Trophoblast cell (in vitro differentiated cells and primary cell): ENCODE data around the gene DSG2.
"Not testable (repeated sequence)": the region's sequence is repeated elsewhere in the genome, so short reads cannot be mapped to it uniquely, and the experiment has no call there.

ENCODE experiments used
- DNase-seq, 2 donors: peaks; one replicate each; pipeline ENCODE4 v3.0.0-alpha.2; 2016
- H2AFZ ChIP-seq: 2 replicates; pipeline ENCODE4 v1.6.1; 2013; ENCODE audit warnings: low read length, moderate library complexity, mild to moderate bottlenecking; ENCODE audit not compliant: insufficient read depth, poor library complexity
- H2AK5ac ChIP-seq: 2 replicates; pipeline ENCODE4 v1.6.1; 2013; ENCODE audit warnings: mild to moderate bottlenecking, low read length
- H2BK120ac ChIP-seq: 2 replicates; pipeline ENCODE4 v1.6.1; 2013; ENCODE audit warnings: low read length, mild to moderate bottlenecking, moderate library complexity; ENCODE audit not compliant: insufficient read depth, poor library complexity
- H2BK12ac ChIP-seq: 2 replicates; pipeline ENCODE4 v1.6.1; 2013; ENCODE audit warnings: mild to moderate bottlenecking, low read length, moderate library complexity
- H2BK5ac ChIP-seq: 2 replicates; pipeline ENCODE4 v1.6.1; 2013; ENCODE audit warnings: low read length, low read depth, moderate library complexity, mild to moderate bottlenecking; ENCODE audit not compliant: poor library complexity
- H3K14ac ChIP-seq: 2 replicates; pipeline ENCODE4 v1.6.1; 2013; ENCODE audit warnings: mild to moderate bottlenecking, low read length
- H3K18ac ChIP-seq: 2 replicates; pipeline ENCODE4 v1.6.1; 2013; ENCODE audit warnings: mild to moderate bottlenecking, low read length
- H3K23ac ChIP-seq: 2 replicates; pipeline ENCODE4 v1.6.1; 2013; ENCODE audit warnings: low read length
- H3K27ac ChIP-seq: 2 replicates; pipeline ENCODE4 v1.5.1; 2013; ENCODE audit warnings: low read depth, mild to moderate bottlenecking, inconsistent platforms, low read length, moderate library complexity
- H3K27me3 ChIP-seq: 2 replicates; pipeline ENCODE4 v1.6.1; 2013; ENCODE audit warnings: inconsistent platforms, mild to moderate bottlenecking, low read length, moderate library complexity; ENCODE audit not compliant: insufficient read depth
- H3K36me3 ChIP-seq, 2 experiments: 1 replicate in 1 of 2; 2 replicates in 1 of 2; pipeline ENCODE4 v1.6.1; 2013; ENCODE audit warnings: low read length in 2 of 2, mild to moderate bottlenecking in 2 of 2, moderate library complexity in 1 of 2; ENCODE audit not compliant: insufficient read depth in 2 of 2, control insufficient read depth in 1 of 2
- H3K4ac ChIP-seq: 2 replicates; pipeline ENCODE4 v1.6.1; 2013; ENCODE audit warnings: low read depth, mild to moderate bottlenecking, low read length, moderate library complexity
- H3K4me1 ChIP-seq, 2 experiments: 1 replicate in 1 of 2; 2 replicates in 1 of 2; pipeline ENCODE4 v1.6.1; 2013; ENCODE audit warnings: low read length in 2 of 2, mild to moderate bottlenecking in 2 of 2, moderate library complexity in 1 of 2; ENCODE audit not compliant: insufficient read depth in 2 of 2, control insufficient read depth in 1 of 2
- H3K4me2 ChIP-seq: 2 replicates; pipeline ENCODE4 v1.6.1; 2013; ENCODE audit warnings: inconsistent platforms, mild to moderate bottlenecking, low read length, moderate library complexity
- H3K4me3 ChIP-seq: 2 replicates; pipeline ENCODE4 v1.5.1; 2013; ENCODE audit warnings: mild to moderate bottlenecking, low read depth, low read length, inconsistent platforms
- H3K79me1 ChIP-seq: one replicate; pipeline ENCODE4 v1.6.1; 2013; ENCODE audit warnings: low read length
- H3K79me2 ChIP-seq: 2 replicates; pipeline ENCODE4 v1.6.1; 2013; ENCODE audit warnings: low read length, mild to moderate bottlenecking; ENCODE audit not compliant: control insufficient read depth, insufficient read depth, poor library complexity
- H3K9ac ChIP-seq: 2 replicates; pipeline ENCODE4 v1.6.1; 2013; ENCODE audit warnings: mild to moderate bottlenecking, low read length
- H3K9me3 ChIP-seq: 2 replicates; pipeline ENCODE4 v1.6.1; 2013; ENCODE audit warnings: low read depth, mild to moderate bottlenecking, control low read depth, inconsistent platforms, low read length; ENCODE audit not compliant: insufficient read depth
- H4K12ac ChIP-seq: 2 replicates; pipeline ENCODE4 v1.6.1; 2013; ENCODE audit warnings: low read depth, mild to moderate bottlenecking, low read length, moderate library complexity
- H4K8ac ChIP-seq: 2 replicates; pipeline ENCODE4 v1.6.1; 2013; ENCODE audit warnings: low read depth, mild to moderate bottlenecking, low read length, moderate library complexity
- H4K91ac ChIP-seq: one replicate; pipeline ENCODE4 v1.6.1; 2013; ENCODE audit warnings: low read depth, mild to moderate bottlenecking, low read length, moderate library complexity
- WGBS: extraction: QIAGEN DNeasy Blood & Tissue Kit; methylation state at CpG from one replicate; pipeline ENCODE4 v1.1.7; 2013; ENCODE audit warnings: missing lambda C conversion rate; ENCODE audit not compliant: insufficient read length, insufficient coverage; ENCODE audit errors: extremely low coverage; 5-methylcytosine and 5-hydroxymethylcytosine counted together

The DSG2 gene

GRCh38 chr18:31505156-31505555 is 7.2 kb downstream of the DSG2 start:
- Histone ChIP-seq H2AK5ac (no peak overlapping the region), H3K79me1 (no peaks in the 10 kb centered on the region), H3K79me2 (peaks cover 11% of the 10 kb centered on the region), H3K4me2 (no peak overlapping the region), H4K8ac (no peak overlapping the region), H3K36me3 (peaks cover 0 to 2% of the 10 kb centered on the region in 2 experiments), H3K4ac (peak overlapping the region; percentile 50), H2BK120ac (no peak overlapping the region), H3K27me3 (no peaks in the 10 kb centered on the region), H4K12ac (no peak overlapping the region), H4K91ac (no peak overlapping the region), H3K14ac (no peak overlapping the region), H2BK5ac (no peak overlapping the region), H3K9ac (no peak overlapping the region), H3K27ac (no peak overlapping the region), H3K18ac (no peak overlapping the region), H3K9me3 (no peaks in the 10 kb centered on the region), H3K23ac (no peak overlapping the region), H3K4me3 (no peak overlapping the region), H3K4me1 (peaks cover 6 to 8% of the 10 kb centered on the region in 2 experiments), H2AFZ (no peak overlapping the region), H2BK12ac (no peak overlapping the region)
- DNase-seq = no peak
- WGBS = no CpG with 5 or more reads among the region's 6 CpGs

DNA sequence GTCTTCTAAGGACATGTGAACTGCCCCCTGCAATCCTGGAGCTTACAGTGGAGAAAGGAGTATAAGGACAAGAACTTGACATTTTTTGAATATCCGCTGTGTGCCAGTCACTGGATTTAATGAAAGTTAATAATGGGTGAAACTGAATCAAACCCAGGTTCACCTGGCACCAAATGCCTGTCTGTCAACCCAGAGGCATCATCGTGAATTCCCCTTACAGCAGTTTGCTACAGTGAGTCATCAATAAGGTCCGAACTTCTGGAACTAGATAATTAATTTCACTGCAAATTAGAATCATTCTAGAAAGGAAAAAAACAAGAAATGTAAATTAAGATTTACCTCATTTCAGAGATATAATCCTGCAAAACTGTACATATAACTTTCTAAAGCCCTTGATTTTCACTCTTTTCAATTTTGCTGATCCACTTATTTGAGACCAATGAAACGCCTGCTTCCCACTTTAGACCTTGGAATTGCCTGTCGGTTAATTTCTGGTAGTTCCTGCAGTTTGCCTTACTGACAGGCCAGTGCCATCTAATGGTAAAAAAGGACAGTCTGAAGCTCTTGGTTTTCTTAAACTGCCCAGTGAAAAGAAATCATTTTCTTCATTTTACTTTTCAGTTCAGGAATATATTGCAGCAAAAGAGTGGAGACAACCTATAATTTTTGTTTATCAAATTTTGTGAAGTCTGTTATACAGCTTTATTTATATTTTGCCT is 8.2 kb downstream of the DSG2 start:
- Histone ChIP-seq H3K9ac (no peak overlapping the region), H4K8ac (no peak overlapping the region), H2AK5ac (no peak overlapping the region), H3K36me3 (peaks cover 0 to 2% of the 10 kb centered on the region in 2 experiments), H2BK12ac (no peak overlapping the region), H4K12ac (no peak overlapping the region), H3K14ac (no peak overlapping the region), H3K4me2 (no peak overlapping the region), H2AFZ (no peak overlapping the region), H3K23ac (no peak overlapping the region), H2BK5ac (no peak overlapping the region), H3K9me3 (no peaks in the 10 kb centered on the region), H3K4me3 (no peak overlapping the region), H3K79me2 (peaks cover 7% of the 10 kb centered on the region), H3K4ac (no peak overlapping the region), H2BK120ac (no peak overlapping the region), H3K27ac (no peak overlapping the region), H4K91ac (no peak overlapping the region), H3K4me1 (peaks cover 7 to 11% of the 10 kb centered on the region in 2 experiments), H3K79me1 (peaks cover 2% of the 10 kb centered on the region), H3K18ac (no peak overlapping the region), H3K27me3 (no peaks in the 10 kb centered on the region)
- WGBS = no CpG with 5 or more reads among the region's 5 CpGs
- peak in 1 of 2 donors; percentile 41 for DNase-seq

GRCh38 chr18:31507124-31507523 is 9.1 kb downstream of the DSG2 start:
- H4K91ac ChIP-seq, H3K9me3 ChIP-seq, H2AK5ac ChIP-seq, H4K8ac ChIP-seq, H3K4me3 ChIP-seq, H2BK120ac ChIP-seq, H3K4me2 ChIP-seq, H3K14ac ChIP-seq, H2BK12ac ChIP-seq, DNase-seq, H2AFZ ChIP-seq, H3K79me2 ChIP-seq, H3K27ac ChIP-seq, H3K27me3 ChIP-seq, H2BK5ac ChIP-seq, H3K9ac ChIP-seq, H4K12ac ChIP-seq, H3K79me1 ChIP-seq, H3K4ac ChIP-seq, H3K23ac ChIP-seq, H3K36me3 ChIP-seq, H3K18ac ChIP-seq: not testable (repeated sequence)
- H3K4me1 ChIP-seq = peaks cover 12 to 17% of the 10 kb centered on the region in 2 experiments
- WGBS = no CpG with 5 or more reads among the region's 2 CpGs

GRCh38 chr18:31508781-31509180 is 10.8 kb downstream of the DSG2 start:
- no peak overlapping the region for H3K14ac ChIP-seq
- H3K18ac ChIP-seq = no peak overlapping the region
- H3K4me2 ChIP-seq = no peak overlapping the region
- peak overlapping the region; percentile 90 for H3K4ac ChIP-seq
- no peak for DNase-seq
- no peak overlapping the region for H3K4me3 ChIP-seq
- no CpG with 5 or more reads among the region's 1 CpG for WGBS
- no peak overlapping the region for H3K23ac ChIP-seq
- no peak overlapping the region for H2AFZ ChIP-seq
- no peaks in the 10 kb centered on the region for H3K27me3 ChIP-seq
- no peak overlapping the region for H4K8ac ChIP-seq
- no peak overlapping the region for H4K91ac ChIP-seq
- no peak overlapping the region for H2BK120ac ChIP-seq
- H3K36me3 ChIP-seq = peaks cover 0 to 2% of the 10 kb centered on the region in 2 experiments
- no peak overlapping the region for H2AK5ac ChIP-seq
- H2BK12ac ChIP-seq = no peak overlapping the region
- H3K9me3 ChIP-seq = no peaks in the 10 kb centered on the region
- H4K12ac ChIP-seq = no peak overlapping the region
- H3K27ac ChIP-seq = no peak overlapping the region
- peaks cover 5% of the 10 kb centered on the region for H3K79me2 ChIP-seq
- no peak overlapping the region for H3K9ac ChIP-seq
- peaks cover 12 to 22% of the 10 kb centered on the region in 2 experiments for H3K4me1 ChIP-seq
- peaks cover 10% of the 10 kb centered on the region for H3K79me1 ChIP-seq
- H2BK5ac ChIP-seq = no peak overlapping the region
